GM12801 (cell line): ENCODE data around the gene FHIT.

Experiments
- TF ChIP-seq, protein P1 (sequence below): IDR thresholded peaks from one replicate; pipeline ENCODE4 v1.5.1; 2011; ENCODE audit warnings: control low read depth; ENCODE audit not compliant: insufficient read length; ENCODE audit errors: extremely low read depth

FHIT gene

GRCh38 chr3:59759298-59760031, 1491.8 kb downstream of the FHIT start:
- TF ChIP-seq, protein P1, sequence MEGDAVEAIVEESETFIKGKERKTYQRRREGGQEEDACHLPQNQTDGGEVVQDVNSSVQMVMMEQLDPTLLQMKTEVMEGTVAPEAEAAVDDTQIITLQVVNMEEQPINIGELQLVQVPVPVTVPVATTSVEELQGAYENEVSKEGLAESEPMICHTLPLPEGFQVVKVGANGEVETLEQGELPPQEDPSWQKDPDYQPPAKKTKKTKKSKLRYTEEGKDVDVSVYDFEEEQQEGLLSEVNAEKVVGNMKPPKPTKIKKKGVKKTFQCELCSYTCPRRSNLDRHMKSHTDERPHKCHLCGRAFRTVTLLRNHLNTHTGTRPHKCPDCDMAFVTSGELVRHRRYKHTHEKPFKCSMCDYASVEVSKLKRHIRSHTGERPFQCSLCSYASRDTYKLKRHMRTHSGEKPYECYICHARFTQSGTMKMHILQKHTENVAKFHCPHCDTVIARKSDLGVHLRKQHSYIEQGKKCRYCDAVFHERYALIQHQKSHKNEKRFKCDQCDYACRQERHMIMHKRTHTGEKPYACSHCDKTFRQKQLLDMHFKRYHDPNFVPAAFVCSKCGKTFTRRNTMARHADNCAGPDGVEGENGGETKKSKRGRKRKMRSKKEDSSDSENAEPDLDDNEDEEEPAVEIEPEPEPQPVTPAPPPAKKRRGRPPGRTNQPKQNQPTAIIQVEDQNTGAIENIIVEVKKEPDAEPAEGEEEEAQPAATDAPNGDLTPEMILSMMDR = no peak

GRCh38 chr3:59758672-59759071, 1492.6 kb downstream of the FHIT start:
- TF ChIP-seq, protein P1 = no peak

GRCh38 chr3:59756934-59757333, 1494.3 kb downstream of the FHIT start:
- TF ChIP-seq, protein P1 = no peak

- TF ChIP-seq, protein P1 = no peak
These were observed 1496.7 kb downstream of the FHIT start for GRCh38 chr3:59754456-59755129.

DNA sequence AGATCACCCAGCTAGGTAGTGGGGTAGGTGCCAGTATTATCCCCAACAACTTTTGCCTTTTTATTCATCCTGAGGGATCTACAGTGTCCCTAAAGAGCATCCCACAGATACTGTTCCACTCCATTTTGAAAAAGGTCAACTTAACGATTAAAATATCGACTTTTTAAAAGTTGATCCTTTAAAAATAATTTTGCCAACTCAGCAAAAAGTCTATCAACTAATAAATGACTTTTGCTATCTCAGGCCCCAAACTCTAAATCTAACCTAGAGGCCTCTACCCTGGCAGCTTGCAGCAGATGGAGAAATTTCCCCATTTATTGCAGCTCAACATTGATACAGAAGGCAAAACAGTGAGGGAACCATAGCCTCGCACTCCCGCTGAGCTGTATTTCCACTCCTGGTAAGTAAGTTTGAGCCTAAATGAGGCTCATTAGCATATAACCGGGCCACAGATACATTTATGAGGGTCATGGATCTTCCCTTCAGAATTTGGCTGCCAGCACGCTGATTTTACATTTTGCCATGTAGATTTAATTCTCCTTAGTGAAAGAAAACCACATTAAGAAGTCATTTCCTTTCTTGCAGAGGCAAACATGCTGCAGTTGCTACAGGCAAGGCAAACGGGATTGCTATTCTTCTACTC, 1497.3 kb downstream of the FHIT start:
- TF ChIP-seq, protein P1 = no peak

- TF ChIP-seq, protein P1 = no peak
These were observed 1498.3 kb downstream of the FHIT start for GRCh38 chr3:59752925-59753324.

DNA sequence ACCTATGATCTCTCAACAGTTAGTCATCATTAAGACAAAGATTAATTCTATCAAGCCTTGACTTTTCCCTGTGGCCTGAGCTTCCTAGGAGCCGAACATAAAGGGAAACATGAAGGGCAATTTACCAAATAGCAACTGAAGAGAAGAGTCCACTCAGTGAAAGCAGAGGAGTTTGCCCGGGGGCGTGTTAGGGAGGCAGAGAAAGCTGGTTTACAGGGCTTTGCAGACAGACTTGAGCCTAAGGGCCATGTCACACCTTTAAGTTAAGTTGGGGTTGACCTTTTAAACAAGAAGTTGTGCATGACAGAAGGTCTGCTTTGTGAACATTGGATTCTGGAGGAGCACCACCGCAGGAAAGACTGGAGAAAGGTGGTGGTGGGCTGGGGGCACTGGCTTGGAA, 1499.6 kb downstream of the FHIT start:
- TF ChIP-seq, protein P1 = no peak
